RCC 7860 (cell line): ENCODE measurements around the gene TMEM150C.

ENCODE experiments used
- DNase-seq: peaks from one replicate; pipeline ENCODE4 v3.0.0-alpha.2; 2015; ENCODE audit warnings: low spot score
- FAIRE-seq: peaks from 2 replicates; lab custom pipeline; 2012; peaks lifted over from hg19 to GRCh38; lab: Jason Lieb, UNC

The TMEM150C gene

DNA sequence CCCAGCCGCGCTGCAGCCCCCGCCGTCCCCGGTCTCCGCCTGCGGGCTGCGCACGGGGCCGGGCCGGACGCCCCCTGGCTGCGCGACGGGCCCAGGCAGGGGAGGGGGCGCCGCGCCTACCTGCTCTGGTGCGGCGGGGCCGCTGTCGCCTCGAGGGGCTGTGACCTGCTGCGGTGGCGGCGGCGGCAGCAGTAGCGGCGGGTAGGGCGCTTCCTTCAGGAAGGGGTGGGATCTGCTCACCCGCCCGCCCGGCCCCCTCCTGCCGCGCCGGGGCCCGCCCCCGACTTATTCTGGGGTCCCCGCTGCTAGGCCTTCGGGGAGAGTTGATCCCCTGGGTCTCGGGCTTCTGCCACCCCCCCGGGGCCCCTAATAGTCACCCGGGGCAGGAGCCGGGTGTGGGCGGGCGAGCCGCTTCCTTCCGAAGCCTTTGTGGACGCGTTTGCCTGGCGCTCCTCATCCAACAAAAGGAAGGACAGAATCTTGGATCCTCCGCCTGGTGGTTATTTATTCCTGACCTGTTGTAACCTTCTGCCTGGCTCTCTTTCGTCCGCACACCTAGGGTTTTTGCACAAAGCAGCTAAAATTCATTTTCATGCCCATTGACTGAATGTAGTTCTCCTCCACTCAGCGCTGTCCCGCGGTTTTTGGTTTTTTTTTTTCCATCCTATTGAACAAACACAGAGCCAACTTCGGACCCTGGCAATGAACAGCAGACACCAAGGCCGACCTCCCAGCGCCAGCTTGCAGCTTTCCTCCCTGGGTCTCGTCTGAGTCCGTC, at the start of gene TMEM150C:
TSS of gene TMEM150C (minus strand) at position 203 of the 778 bp plus-strand sequence. CDS start 57,331 bp downstream, outside the sequence.
- FAIRE-seq, result no peak
- DNase-seq, result no peak

DNA sequence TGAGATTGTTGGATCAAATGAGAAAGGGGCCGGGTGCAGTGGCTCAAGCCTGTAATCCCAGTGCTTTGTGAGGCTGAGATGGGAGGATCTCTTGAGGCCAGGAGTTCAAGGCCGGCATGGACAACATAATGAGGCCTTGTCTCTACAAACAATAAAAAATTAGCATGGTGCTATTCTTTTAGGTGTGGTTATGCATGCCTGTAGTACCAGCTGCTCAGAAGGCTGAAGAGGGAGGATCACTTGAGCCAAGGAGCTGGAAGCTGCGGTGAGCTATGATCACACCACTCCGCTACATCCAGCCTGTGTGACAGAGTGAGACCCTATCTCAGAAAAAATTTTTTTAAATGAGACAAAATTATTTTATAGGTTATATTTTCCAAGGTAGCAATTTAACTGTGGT, 49.7 kb upstream of the TMEM150C start:
- FAIRE-seq, result no peak
- DNase-seq, result no peak

GRCh38 chr4:82610041-82610440, 48.3 kb upstream of the TMEM150C start:
- no peak for FAIRE-seq

DNA sequence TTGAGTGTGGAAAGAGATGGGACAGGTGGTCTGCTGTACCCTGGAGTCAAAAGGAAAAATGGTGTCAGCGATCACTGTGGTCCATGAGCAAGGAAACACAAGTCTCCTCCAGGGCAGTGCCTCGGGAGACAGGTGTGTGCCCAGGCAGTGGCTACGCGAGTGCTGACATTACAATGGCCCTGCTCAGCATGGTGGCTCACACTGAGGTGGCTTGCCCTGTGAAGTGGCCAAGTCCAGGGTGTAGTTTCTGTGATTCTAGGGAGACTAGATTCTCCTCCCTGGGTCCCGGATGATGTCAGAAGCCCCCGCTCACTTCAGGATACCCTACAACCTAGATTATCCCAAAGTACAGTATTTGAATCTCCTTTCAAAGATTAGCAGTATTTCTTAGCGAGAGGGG, 44.8 kb upstream of the TMEM150C start:
- DNase-seq (no peak), FAIRE-seq (no peak)

More at GRCh38 chr4:82610041-82610440, 48.3 kb upstream of the TMEM150C start:
- no peak for DNase-seq

GRCh38 chr4:82604522-82604921, 42.7 kb upstream of the TMEM150C start:
- FAIRE-seq, result no peak
- DNase-seq, result no peak

DNA sequence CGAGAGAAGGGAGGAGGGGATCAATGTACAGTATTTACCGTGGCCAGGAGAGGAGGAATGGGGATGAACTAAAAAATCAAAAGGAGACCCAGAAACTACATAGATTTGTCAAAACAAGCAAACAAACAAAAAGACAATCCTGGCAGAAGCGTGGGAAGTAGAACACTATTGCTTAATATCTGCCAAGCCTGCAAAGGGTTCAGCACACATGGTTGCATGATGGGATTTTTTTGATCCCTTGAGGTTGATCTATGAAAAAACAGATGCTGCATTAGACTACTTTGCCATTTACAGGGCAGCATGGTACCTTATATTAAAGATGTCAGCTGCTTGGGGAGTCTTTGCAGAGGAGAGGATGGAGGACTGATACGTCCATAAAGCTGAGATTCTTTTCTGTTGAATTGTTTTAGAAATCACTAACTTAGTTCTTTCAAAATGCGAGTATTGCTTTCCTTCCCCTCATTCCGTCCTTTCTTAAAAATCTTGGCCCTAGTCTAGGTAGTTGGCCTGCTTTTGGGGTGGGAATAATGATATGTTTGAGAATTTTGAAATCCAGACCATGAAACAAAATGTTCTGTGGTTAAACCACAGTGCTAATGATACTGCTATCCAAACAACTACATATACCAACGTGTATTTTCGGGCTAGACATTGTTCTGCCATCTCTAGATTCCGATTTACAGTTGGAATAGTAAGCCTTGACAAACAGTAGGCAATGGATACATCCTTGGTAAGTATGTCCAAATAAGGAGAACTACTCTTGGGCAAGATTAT, 39.6 kb upstream of the TMEM150C start:
- DNase-seq (no peak), FAIRE-seq (no peak)

DNA sequence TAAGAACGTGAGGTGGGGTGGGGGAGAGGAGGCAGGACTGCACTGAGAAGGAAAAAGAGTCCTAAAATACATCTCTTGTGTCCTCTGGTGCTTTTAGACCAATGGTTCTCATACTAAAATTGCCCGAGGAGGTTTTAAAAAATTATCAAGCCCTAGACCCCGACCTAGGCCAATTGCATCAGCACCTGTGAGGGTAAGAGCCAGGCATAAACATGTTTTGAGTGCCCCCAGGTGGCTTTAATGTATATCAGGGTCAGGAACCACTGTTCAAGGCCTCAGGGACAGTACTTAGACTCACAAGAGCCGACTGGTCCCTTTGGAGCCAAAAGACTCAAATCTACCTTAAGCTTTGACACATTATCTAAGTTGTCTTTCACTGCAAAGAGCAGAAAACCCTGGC, 37.5 kb upstream of the TMEM150C start:
- DNase-seq (no peak), FAIRE-seq (no peak)

DNA sequence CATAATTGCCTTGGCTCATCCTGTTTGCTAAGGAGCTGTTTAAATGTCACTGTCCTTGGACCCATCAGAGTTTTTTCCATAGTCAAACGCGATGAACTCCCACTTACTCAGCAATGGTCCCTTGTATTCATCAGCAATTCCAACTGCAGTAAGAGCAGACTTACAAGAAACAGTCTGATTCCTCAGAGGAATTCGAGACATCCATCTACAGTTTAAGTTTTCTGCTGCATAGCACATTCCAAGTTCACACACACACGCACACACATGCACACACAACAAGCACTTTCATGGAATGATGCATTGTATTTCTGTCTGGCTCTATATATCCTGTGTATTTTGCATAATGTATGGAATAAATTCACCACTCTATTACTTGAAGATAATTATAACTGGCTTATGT, 32.7 kb upstream of the TMEM150C start:
- no peak for FAIRE-seq
- DNase-seq, result no peak

DNA sequence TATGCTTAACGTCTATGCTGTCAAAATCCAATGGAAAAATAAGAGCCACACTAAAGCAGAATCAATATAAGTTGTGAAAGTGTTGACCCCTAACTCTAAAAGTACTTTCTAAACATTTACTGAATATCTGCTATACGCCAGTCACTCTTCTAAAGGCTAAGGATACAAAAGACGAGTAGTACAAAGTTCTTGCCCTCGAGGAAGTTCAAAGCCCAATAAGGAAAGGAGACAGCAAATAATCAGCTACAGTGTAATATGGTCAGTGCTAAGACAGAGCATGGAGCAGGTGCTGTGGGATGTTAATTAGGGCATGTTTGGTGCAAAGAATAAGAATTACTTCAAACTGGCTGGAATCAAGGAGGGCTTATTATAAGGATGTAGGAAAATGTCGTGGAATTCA, 31.6 kb upstream of the TMEM150C start:
- FAIRE-seq, result no peak
- DNase-seq, result no peak

- DNase-seq, result no peak
These were observed 30.9 kb upstream of the TMEM150C start for GRCh38 chr4:82592639-82593038.

GRCh38 chr4:82591592-82591991, 29.8 kb upstream of the TMEM150C start:
- no peak for DNase-seq
- no peak for FAIRE-seq

More at GRCh38 chr4:82592639-82593038, 30.9 kb upstream of the TMEM150C start:
- FAIRE-seq, result no peak

DNA sequence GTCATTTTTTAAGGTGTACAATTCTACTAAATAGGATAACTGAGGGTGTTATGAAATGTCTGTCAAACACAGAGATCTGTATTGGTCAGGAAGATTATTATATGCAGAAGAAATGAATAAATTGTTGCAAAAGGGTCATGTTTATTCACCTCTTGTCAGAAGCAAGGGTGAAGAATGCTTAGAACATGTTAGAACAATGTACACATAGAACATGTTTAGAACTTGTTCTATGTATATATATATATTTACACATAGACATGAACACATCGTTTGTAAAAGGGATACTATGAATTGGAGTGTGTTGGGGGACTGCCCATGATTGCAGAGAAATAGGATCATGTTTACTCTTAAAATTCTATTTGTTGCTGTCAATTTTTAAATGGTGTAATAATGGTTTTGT, 28.0 kb upstream of the TMEM150C start:
- DNase-seq (no peak), FAIRE-seq (no peak)

GRCh38 chr4:82588771-82589270, 27.0 kb upstream of the TMEM150C start:
- FAIRE-seq, result no peak
- DNase-seq, result no peak

DNA sequence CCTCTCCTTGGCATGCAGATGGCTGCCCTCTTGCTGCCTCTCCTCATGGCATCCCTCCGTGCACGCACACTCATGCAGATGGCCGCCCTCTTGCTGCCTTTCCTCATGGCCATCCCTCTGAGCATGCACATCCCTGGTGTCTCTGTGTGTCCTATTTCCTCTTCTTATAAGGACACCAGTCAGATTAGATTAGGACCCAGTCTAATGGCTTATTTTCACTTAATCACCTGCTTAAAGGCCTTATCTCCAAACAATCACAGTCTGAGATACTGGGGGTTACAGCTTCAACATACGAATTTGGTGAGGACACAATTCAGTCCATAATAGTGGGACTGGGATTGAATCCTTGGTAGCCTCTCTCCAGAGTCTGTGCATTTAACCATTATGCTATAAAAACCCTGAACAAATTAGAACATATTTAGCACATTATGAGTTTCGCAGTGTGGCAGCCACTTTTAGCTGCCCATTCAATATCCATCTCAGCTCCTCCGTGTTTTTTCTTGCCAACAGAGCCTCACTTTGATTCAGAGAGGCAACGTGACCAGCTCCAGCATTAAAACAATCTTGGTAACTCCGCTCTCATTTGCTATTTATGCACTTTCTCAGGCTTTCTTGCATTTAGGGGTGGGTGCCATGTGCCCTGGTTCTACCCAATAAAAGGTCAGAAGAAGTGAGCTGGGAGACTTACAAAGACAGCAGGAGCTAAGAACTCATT, 26.2 kb upstream of the TMEM150C start:
- DNase-seq (no peak), FAIRE-seq (no peak)

DNA sequence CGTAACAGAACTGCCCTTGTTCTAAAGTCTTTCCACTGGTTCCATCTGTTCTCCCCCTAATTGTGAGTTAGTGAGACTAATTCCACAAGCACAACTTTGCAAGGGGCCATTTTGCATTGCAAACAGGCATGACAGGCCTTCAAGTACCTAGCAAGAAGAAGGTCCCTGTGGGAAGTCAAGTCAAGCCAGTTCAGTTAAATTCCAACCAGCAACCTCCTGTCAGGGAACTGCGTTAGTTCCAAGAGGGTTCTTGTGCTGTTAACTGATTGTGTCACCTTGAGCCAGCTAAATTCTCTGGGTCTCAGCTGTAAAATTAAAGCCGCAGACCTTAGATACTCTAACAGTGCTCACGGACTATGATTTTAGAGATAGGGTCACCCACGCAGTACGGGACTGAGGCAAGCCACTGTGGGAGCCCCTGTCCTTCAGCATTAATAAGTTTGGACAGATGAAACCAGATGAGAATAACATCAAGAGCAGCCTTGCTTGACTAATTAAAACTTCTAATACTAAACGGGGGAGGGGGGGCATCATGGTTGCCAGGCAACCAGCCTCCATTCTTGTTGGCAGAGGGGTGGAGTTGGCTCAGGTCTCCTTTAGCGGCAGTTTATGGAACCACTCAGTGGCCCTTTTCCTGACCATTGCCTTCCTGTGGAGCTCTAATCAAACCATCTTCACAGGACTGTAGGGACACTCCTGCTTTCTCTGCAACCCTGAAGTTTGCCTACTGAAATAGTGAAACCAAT, 24.1 kb upstream of the TMEM150C start:
- no peak for FAIRE-seq
- DNase-seq, result no peak

GRCh38 chr4:82584931-82585330, 23.1 kb upstream of the TMEM150C start:
- DNase-seq, result no peak

GRCh38 chr4:82583897-82584587, 22.3 kb upstream of the TMEM150C start:
- FAIRE-seq (no peak), DNase-seq (no peak)

More at GRCh38 chr4:82584931-82585330, 23.1 kb upstream of the TMEM150C start:
- FAIRE-seq, result no peak

DNA sequence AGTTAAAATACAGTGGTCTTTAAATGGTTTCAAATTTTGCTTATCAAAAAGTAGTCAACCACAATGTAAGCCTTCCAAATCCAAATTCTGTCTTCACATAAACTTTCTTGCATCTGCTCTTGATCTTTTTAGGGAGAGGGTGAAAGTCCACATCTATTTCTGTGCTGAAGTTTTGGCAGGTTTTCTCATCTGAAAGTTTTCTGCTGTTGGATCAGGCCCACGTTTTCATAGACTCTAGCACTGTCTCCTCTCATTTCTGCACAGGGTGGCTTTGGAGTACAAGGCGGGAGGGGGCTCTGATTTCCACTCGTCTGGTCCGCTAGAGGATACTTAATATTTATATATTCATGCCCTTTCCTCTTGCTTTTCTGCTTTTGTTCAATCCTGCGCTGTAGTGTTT, 18.1 kb upstream of the TMEM150C start:
- FAIRE-seq (no peak), DNase-seq (no peak)

- no peak for FAIRE-seq
- no peak for DNase-seq
These were observed 17.1 kb upstream of the TMEM150C start for GRCh38 chr4:82578935-82579334.

GRCh38 chr4:82577451-82577850, 15.7 kb upstream of the TMEM150C start:
- DNase-seq (no peak), FAIRE-seq (no peak)
